ENCODE measurements around the gene EFHC1.

DNA sequence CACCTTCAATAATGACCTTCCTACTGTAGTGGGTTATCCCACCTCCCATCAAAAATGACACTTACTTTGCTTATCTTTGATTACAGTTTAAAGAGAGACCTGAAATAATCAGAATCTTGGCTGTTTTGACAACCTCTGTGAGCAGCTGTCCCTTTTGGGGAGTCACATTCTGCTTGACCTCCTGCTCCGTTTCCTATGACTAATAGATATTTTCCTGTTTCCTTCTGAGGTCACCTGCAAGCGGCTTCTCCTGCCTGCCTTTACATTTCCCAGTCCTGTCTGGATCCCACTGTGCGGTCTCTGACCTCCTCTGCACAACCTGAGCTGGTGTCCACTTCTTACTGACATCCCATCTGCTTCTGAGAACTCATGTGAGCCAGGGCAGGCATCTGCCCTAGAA is 102.5 kb downstream of the EFHC1 start:
- TF ChIP-seq POLR2A (IDR thresholded peaks at IDR 0.05; ENCODE audit: low read depth, low read length) (no peak), POLR2AphosphoS5 (IDR thresholded peaks at IDR 0.05; ENCODE audit: low read depth, low read length) (no peak)

All from GM12892 (cell line).